DND-41 (cell line): Measurements from ENCODE around the gene SIRT3.
A peak's percentile ranks its signal among the peaks of the same experiment; 100 is the strongest.

ENCODE experiments used
- ATAC-seq: fragments of 200-7000 bp; cut with Tn5 transposase; 3 replicates; pipeline ENCODE4 v1.9.1; 2021; ENCODE audit warnings: low read depth; ENCODE audit not compliant: insufficient read depth
- DNase-seq: peaks from one replicate; pipeline ENCODE4 v3.0.0-alpha.2; 2020
- H2AFZ ChIP-seq: 2 replicates; pipeline ENCODE4 v1.6.0; 2012; ENCODE audit warnings: low read depth, low read length
- H3K27ac ChIP-seq: 2 replicates; pipeline ENCODE4 v1.5.1; 2012; ENCODE audit warnings: low read length, inconsistent platforms
- H3K27me3 ChIP-seq: fragments of 200-600 bp; sonication (generic); 2 replicates; pipeline ENCODE4 v1.6.0; 2012; ENCODE audit warnings: low read length, mild to moderate bottlenecking, inconsistent platforms; ENCODE audit not compliant: insufficient read depth, poor library complexity
- H3K36me3 ChIP-seq: 2 replicates; pipeline ENCODE4 v1.5.1; 2012; ENCODE audit warnings: low read length, inconsistent platforms; ENCODE audit not compliant: insufficient read depth
- H3K4me1 ChIP-seq: 2 replicates; pipeline ENCODE4 v1.5.1; 2012; ENCODE audit warnings: mild to moderate bottlenecking, low read length; ENCODE audit not compliant: insufficient read depth
- H3K4me2 ChIP-seq: 2 replicates; pipeline ENCODE4 v1.6.0; 2012; ENCODE audit warnings: mild to moderate bottlenecking, moderate library complexity, low read length, inconsistent platforms; ENCODE audit not compliant: insufficient read depth
- H3K4me3 ChIP-seq, 2 experiments: fragments of 200-600 bp in 1 of 2; shearing (Covaris generic) in 1 of 2; 2 replicates each; pipeline ENCODE4 v1.5.1; 2012 to 2016; ENCODE audit warnings: inconsistent platforms in 2 of 2, low read length in 2 of 2, mild to moderate bottlenecking in 2 of 2, low read depth in 1 of 2, moderate library complexity in 1 of 2
- H3K79me2 ChIP-seq: 2 replicates; pipeline ENCODE4 v1.6.0; 2012; ENCODE audit warnings: low read length, inconsistent platforms; ENCODE audit not compliant: insufficient read depth
- H3K9ac ChIP-seq: 2 replicates; pipeline ENCODE4 v1.6.0; 2012; ENCODE audit warnings: low read depth, mild to moderate bottlenecking, inconsistent platforms, low read length, moderate library complexity
- H3K9me3 ChIP-seq: 2 replicates; pipeline ENCODE4 v1.5.1; 2012; ENCODE audit warnings: low read length, moderate library complexity, mild to moderate bottlenecking, inconsistent platforms; ENCODE audit not compliant: insufficient read depth, severe bottlenecking
- H4K20me1 ChIP-seq: 2 replicates; pipeline ENCODE4 v1.6.0; 2012; ENCODE audit warnings: low read length; ENCODE audit not compliant: insufficient read depth
- EZH2 ChIP-seq: IDR thresholded peaks from 3 replicates; pipeline ENCODE4 v1.6.1; 2012; ENCODE audit warnings: borderline replicate concordance, low read depth, mild to moderate bottlenecking, moderate library complexity, low read length, inconsistent platforms; ENCODE audit not compliant: severe bottlenecking
- TF ChIP-seq, protein P1 (sequence below): IDR thresholded peaks from 2 replicates; pipeline ENCODE4 v1.5.1; 2012; ENCODE audit warnings: borderline replicate concordance, low read length, moderate library complexity, mild to moderate bottlenecking; ENCODE audit not compliant: poor library complexity, severe bottlenecking; ENCODE audit errors: extremely low read depth

The SIRT3 gene

DNA sequence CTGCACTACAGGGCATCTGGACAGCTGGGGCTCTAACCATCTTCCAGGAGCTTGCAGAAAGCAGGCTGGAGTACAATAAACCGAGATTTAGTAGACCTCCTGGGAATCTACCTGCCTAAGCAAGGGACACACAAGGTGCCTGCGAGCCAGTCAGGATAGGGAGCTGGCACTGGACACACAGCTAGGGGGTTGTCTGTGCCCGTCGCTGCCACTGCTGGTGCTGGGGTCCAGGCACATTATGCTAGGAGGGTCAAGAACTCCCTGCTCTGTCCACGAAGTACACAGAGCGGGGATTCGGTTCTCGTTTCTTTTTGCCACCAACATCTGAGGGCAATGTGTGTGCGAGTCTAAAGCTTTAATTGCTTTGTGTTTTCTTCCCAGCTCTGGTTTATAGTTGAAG lies 24.4 kb downstream of the SIRT3 start:
- no peak overlapping the region for H3K4me2 ChIP-seq
- DNase-seq (no peak), ATAC-seq (no peak)
- H3K4me1 ChIP-seq = peaks cover 31% of the 10 kb centered on the region
- TF ChIP-seq EZH2 = no peak
- TF ChIP-seq, protein P1, sequence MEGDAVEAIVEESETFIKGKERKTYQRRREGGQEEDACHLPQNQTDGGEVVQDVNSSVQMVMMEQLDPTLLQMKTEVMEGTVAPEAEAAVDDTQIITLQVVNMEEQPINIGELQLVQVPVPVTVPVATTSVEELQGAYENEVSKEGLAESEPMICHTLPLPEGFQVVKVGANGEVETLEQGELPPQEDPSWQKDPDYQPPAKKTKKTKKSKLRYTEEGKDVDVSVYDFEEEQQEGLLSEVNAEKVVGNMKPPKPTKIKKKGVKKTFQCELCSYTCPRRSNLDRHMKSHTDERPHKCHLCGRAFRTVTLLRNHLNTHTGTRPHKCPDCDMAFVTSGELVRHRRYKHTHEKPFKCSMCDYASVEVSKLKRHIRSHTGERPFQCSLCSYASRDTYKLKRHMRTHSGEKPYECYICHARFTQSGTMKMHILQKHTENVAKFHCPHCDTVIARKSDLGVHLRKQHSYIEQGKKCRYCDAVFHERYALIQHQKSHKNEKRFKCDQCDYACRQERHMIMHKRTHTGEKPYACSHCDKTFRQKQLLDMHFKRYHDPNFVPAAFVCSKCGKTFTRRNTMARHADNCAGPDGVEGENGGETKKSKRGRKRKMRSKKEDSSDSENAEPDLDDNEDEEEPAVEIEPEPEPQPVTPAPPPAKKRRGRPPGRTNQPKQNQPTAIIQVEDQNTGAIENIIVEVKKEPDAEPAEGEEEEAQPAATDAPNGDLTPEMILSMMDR = no peak
- no peak overlapping the region for H3K27ac ChIP-seq
- no peaks in the 10 kb centered on the region for H3K27me3 ChIP-seq
- H3K79me2 ChIP-seq = peaks cover 41% of the 10 kb centered on the region
- no peaks in the 10 kb centered on the region for H3K9me3 ChIP-seq
- no peak overlapping the region for H2AFZ ChIP-seq
- peaks cover 51% of the 10 kb centered on the region for H4K20me1 ChIP-seq
- H3K4me3 ChIP-seq = no peak overlapping the region
- H3K36me3 ChIP-seq = peaks cover 75% of the 10 kb centered on the region
- no peak overlapping the region for H3K9ac ChIP-seq

DNA sequence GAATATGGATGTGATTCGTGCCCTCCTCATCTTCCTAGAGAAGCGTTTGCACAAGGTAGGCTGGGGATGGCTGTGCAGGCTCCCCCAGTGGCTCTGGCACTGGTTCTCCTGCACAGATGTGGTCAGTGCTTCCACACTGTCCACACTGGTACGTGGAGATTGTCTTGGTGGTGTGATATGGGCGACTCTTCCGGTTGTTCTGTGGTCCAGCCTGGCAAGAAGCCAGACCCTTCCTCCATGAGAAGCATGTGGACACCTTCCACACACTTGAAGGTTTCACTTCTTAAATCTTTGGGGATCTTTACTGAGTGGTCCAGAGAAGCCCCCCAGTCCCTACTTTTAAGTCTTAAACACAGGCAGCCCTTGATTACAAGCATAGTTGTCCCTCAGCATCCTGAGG lies 24.8 kb downstream of the SIRT3 start:
- DNase-seq (no peak), ATAC-seq (no peak)
- peak overlapping the region; percentile 35; the same call in 1 of the 2 replicates for H3K27ac ChIP-seq
- H3K4me2 ChIP-seq = 0 out of 2 replicates have a peak overlapping the region, but pooled peaks have one; percentile 89
- no peak overlapping the region for H3K4me3 ChIP-seq
- H4K20me1 ChIP-seq = peaks cover 55% of the 10 kb centered on the region
- no peak for TF ChIP-seq EZH2
- TF ChIP-seq, protein P1 = no peak
- H3K36me3 ChIP-seq = peaks cover 74% of the 10 kb centered on the region
- no peak overlapping the region; the same call in 1 of the 2 replicates for H3K9ac ChIP-seq
- H3K9me3 ChIP-seq = no peaks in the 10 kb centered on the region
- peaks cover 35% of the 10 kb centered on the region for H3K4me1 ChIP-seq
- H3K27me3 ChIP-seq = no peaks in the 10 kb centered on the region
- H3K79me2 ChIP-seq = peaks cover 45% of the 10 kb centered on the region
- H2AFZ ChIP-seq = no peak overlapping the region

DNA sequence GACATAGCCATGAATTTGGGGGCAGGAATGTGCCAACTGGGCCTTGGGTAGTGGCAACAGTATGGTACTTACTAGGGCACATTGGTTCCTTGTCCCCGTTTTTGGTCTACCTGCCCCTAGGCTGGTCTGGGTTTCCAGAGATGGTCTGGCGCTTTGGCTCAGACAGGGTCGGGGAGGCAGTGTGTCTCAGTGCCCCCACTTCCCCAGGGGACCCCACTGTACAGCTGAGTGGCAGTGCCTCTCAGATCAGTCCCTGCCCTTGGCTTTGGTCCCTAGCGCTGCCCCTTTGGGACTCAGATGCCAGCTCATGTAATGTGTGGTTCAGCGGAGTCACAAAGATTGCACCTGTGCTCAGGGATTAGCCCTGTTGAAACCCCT lies 25.4 kb downstream of the SIRT3 start:
- ATAC-seq (no peak), DNase-seq (no peak)
- Histone ChIP-seq H3K79me2 (peaks cover 50% of the 10 kb centered on the region), H3K9me3 (no peaks in the 10 kb centered on the region), H4K20me1 (peaks cover 60% of the 10 kb centered on the region), H3K9ac (peak overlapping the region; percentile 91; the same call in 1 of the 2 replicates), H2AFZ (no peak overlapping the region), H3K27me3 (no peaks in the 10 kb centered on the region), H3K4me1 (peaks cover 40% of the 10 kb centered on the region), H3K36me3 (peaks cover 69% of the 10 kb centered on the region), H3K4me2 (peak overlapping the region; percentile 89; the same call in 1 of the 2 replicates), H3K27ac (no peak overlapping the region), H3K4me3 (no peak overlapping the region)
- TF ChIP-seq EZH2 = no peak
- TF ChIP-seq, protein P1 = no peak
